Measurements from ENCODE around the gene STK24.

Gene STK24

GRCh38 chr13:98475522-98475921, 101.4 kb downstream of the STK24 start:
- Histone ChIP-seq H3K27me3 (ENCODE audit: control insufficient read depth, insufficient read depth, low read length, poor library complexity, severe bottlenecking) (no peaks in the 10 kb centered on the region), H3K9me3 (ENCODE audit: control insufficient read depth, low read length) (no peaks in the 10 kb centered on the region), H3K4me1 (ENCODE audit: control insufficient read depth, insufficient read depth, low read length) (peaks cover 38% of the 10 kb centered on the region), H3K4me3 (ENCODE audit: insufficient read depth, low read depth, low read length) (no peak overlapping the region), H3K36me3 (ENCODE audit: control insufficient read depth, insufficient read depth, low read length) (peaks cover 12% of the 10 kb centered on the region), H3K27ac (ENCODE audit: insufficient read depth, low read depth, low read length, poor library complexity, severe bottlenecking) (no peak overlapping the region)
- 3 to 5% methylated on average over 12 to 13 of the region's 13 CpGs for WGBS, 2 experiments

- no peak overlapping the region for H3K4me3 ChIP-seq (ENCODE audit: insufficient read depth, low read depth, low read length)
- H3K9me3 ChIP-seq (ENCODE audit: control insufficient read depth, low read length): no peaks in the 10 kb centered on the region
- peaks cover 37% of the 10 kb centered on the region for H3K4me1 ChIP-seq (ENCODE audit: control insufficient read depth, insufficient read depth, low read length)
- WGBS, 2 experiments: 94 to 96% methylated on average over 24 of the region's 24 CpGs
- H3K27me3 ChIP-seq (ENCODE audit: control insufficient read depth, insufficient read depth, low read length, poor library complexity, severe bottlenecking): no peaks in the 10 kb centered on the region
- H3K36me3 ChIP-seq (ENCODE audit: control insufficient read depth, insufficient read depth, low read length): peaks cover 12% of the 10 kb centered on the region
- no peak overlapping the region for H3K27ac ChIP-seq (ENCODE audit: insufficient read depth, low read depth, low read length, poor library complexity, severe bottlenecking)
Measured at GRCh38 chr13:98474761-98475160, 102.1 kb downstream of the STK24 start.

GRCh38 chr13:98474292-98474691, 102.6 kb downstream of the STK24 start:
- WGBS, 2 experiments: 92 to 93% methylated on average over 10 of the region's 10 CpGs
- Histone ChIP-seq H3K27ac (ENCODE audit: insufficient read depth, low read depth, low read length, poor library complexity, severe bottlenecking) (no peak overlapping the region), H3K9me3 (ENCODE audit: control insufficient read depth, low read length) (no peaks in the 10 kb centered on the region), H3K4me1 (ENCODE audit: control insufficient read depth, insufficient read depth, low read length) (peaks cover 34% of the 10 kb centered on the region), H3K27me3 (ENCODE audit: control insufficient read depth, insufficient read depth, low read length, poor library complexity, severe bottlenecking) (no peaks in the 10 kb centered on the region), H3K4me3 (ENCODE audit: insufficient read depth, low read depth, low read length) (no peak overlapping the region), H3K36me3 (ENCODE audit: control insufficient read depth, insufficient read depth, low read length) (peaks cover 12% of the 10 kb centered on the region)

- WGBS, 2 experiments: 93 to 96% methylated on average over 7 of the region's 7 CpGs
- Histone ChIP-seq H3K27ac (ENCODE audit: insufficient read depth, low read depth, low read length, poor library complexity, severe bottlenecking) (no peak overlapping the region), H3K27me3 (ENCODE audit: control insufficient read depth, insufficient read depth, low read length, poor library complexity, severe bottlenecking) (no peaks in the 10 kb centered on the region), H3K36me3 (ENCODE audit: control insufficient read depth, insufficient read depth, low read length) (peaks cover 12% of the 10 kb centered on the region), H3K9me3 (ENCODE audit: control insufficient read depth, low read length) (no peaks in the 10 kb centered on the region), H3K4me1 (ENCODE audit: control insufficient read depth, insufficient read depth, low read length) (peaks cover 29% of the 10 kb centered on the region), H3K4me3 (ENCODE audit: insufficient read depth, low read depth, low read length) (no peak overlapping the region)
Measured at GRCh38 chr13:98473788-98474144, 103.1 kb downstream of the STK24 start.

- H3K4me1 ChIP-seq (ENCODE audit: control insufficient read depth, insufficient read depth, low read length): peaks cover 25% of the 10 kb centered on the region
- H3K4me3 ChIP-seq (ENCODE audit: insufficient read depth, low read depth, low read length): no peak overlapping the region
- H3K9me3 ChIP-seq (ENCODE audit: control insufficient read depth, low read length): no peaks in the 10 kb centered on the region
- peaks cover 12% of the 10 kb centered on the region for H3K36me3 ChIP-seq (ENCODE audit: control insufficient read depth, insufficient read depth, low read length)
- 94 to 95% methylated on average over 5 of the region's 5 CpGs for WGBS, 2 experiments
- H3K27ac ChIP-seq (ENCODE audit: insufficient read depth, low read depth, low read length, poor library complexity, severe bottlenecking): no peak overlapping the region
- no peaks in the 10 kb centered on the region for H3K27me3 ChIP-seq (ENCODE audit: control insufficient read depth, insufficient read depth, low read length, poor library complexity, severe bottlenecking)
Measured at GRCh38 chr13:98473135-98473787, 103.6 kb downstream of the STK24 start.

- H3K9me3 ChIP-seq (ENCODE audit: control insufficient read depth, low read length): no peaks in the 10 kb centered on the region
- WGBS, 2 experiments: 91 to 94% methylated on average over 10 of the region's 10 CpGs
- peaks cover 12% of the 10 kb centered on the region for H3K36me3 ChIP-seq (ENCODE audit: control insufficient read depth, insufficient read depth, low read length)
- no peaks in the 10 kb centered on the region for H3K27me3 ChIP-seq (ENCODE audit: control insufficient read depth, insufficient read depth, low read length, poor library complexity, severe bottlenecking)
- no peak overlapping the region for H3K27ac ChIP-seq (ENCODE audit: insufficient read depth, low read depth, low read length, poor library complexity, severe bottlenecking)
- no peak overlapping the region for H3K4me3 ChIP-seq (ENCODE audit: insufficient read depth, low read depth, low read length)
- peaks cover 17% of the 10 kb centered on the region for H3K4me1 ChIP-seq (ENCODE audit: control insufficient read depth, insufficient read depth, low read length)
Measured at GRCh38 chr13:98471934-98472333, 105.0 kb downstream of the STK24 start.

GRCh38 chr13:98470920-98471319, 106.0 kb downstream of the STK24 start:
- H3K27me3 ChIP-seq (ENCODE audit: control insufficient read depth, insufficient read depth, low read length, poor library complexity, severe bottlenecking): no peaks in the 10 kb centered on the region
- peaks cover 7% of the 10 kb centered on the region for H3K4me1 ChIP-seq (ENCODE audit: control insufficient read depth, insufficient read depth, low read length)
- H3K27ac ChIP-seq (ENCODE audit: insufficient read depth, low read depth, low read length, poor library complexity, severe bottlenecking): no peak overlapping the region
- peaks cover 12% of the 10 kb centered on the region for H3K36me3 ChIP-seq (ENCODE audit: control insufficient read depth, insufficient read depth, low read length)
- no peak overlapping the region for H3K4me3 ChIP-seq (ENCODE audit: insufficient read depth, low read depth, low read length)
- 94 to 97% methylated on average over 6 of the region's 6 CpGs for WGBS, 2 experiments
- H3K9me3 ChIP-seq (ENCODE audit: control insufficient read depth, low read length): no peaks in the 10 kb centered on the region

GRCh38 chr13:98468929-98469328, 108.0 kb downstream of the STK24 start:
- peaks cover 15% of the 10 kb centered on the region for H3K36me3 ChIP-seq (ENCODE audit: control insufficient read depth, insufficient read depth, low read length)
- H3K4me3 ChIP-seq (ENCODE audit: insufficient read depth, low read depth, low read length): no peak overlapping the region
- 94% methylated on average over 20 of the region's 20 CpGs for WGBS, 2 experiments
- no peaks in the 10 kb centered on the region for H3K27me3 ChIP-seq (ENCODE audit: control insufficient read depth, insufficient read depth, low read length, poor library complexity, severe bottlenecking)
- H3K9me3 ChIP-seq (ENCODE audit: control insufficient read depth, low read length): no peaks in the 10 kb centered on the region
- H3K27ac ChIP-seq (ENCODE audit: insufficient read depth, low read depth, low read length, poor library complexity, severe bottlenecking): no peak overlapping the region
- no peaks in the 10 kb centered on the region for H3K4me1 ChIP-seq (ENCODE audit: control insufficient read depth, insufficient read depth, low read length)

GRCh38 chr13:98468361-98468760, 108.5 kb downstream of the STK24 start:
- H3K36me3 ChIP-seq (ENCODE audit: control insufficient read depth, insufficient read depth, low read length): peaks cover 12% of the 10 kb centered on the region
- no peaks in the 10 kb centered on the region for H3K27me3 ChIP-seq (ENCODE audit: control insufficient read depth, insufficient read depth, low read length, poor library complexity, severe bottlenecking)
- no peaks in the 10 kb centered on the region for H3K9me3 ChIP-seq (ENCODE audit: control insufficient read depth, low read length)
- H3K4me3 ChIP-seq (ENCODE audit: insufficient read depth, low read depth, low read length): no peak overlapping the region
- 75 to 83% methylated on average over 3 of the region's 3 CpGs for WGBS, 2 experiments
- H3K27ac ChIP-seq (ENCODE audit: insufficient read depth, low read depth, low read length, poor library complexity, severe bottlenecking): no peak overlapping the region
- no peaks in the 10 kb centered on the region for H3K4me1 ChIP-seq (ENCODE audit: control insufficient read depth, insufficient read depth, low read length)

- 94% methylated on average over 13 of the region's 13 CpGs for WGBS, 2 experiments
Measured at GRCh38 chr13:98467263-98467985, 109.5 kb downstream of the STK24 start.

More at GRCh38 chr13:98467263-98467985, 109.5 kb downstream of the STK24 start:
- Histone ChIP-seq H3K36me3 (ENCODE audit: control insufficient read depth, insufficient read depth, low read length) (peaks cover 10% of the 10 kb centered on the region), H3K27ac (ENCODE audit: insufficient read depth, low read depth, low read length, poor library complexity, severe bottlenecking) (no peak overlapping the region), H3K27me3 (ENCODE audit: control insufficient read depth, insufficient read depth, low read length, poor library complexity, severe bottlenecking) (no peaks in the 10 kb centered on the region), H3K9me3 (ENCODE audit: control insufficient read depth, low read length) (no peaks in the 10 kb centered on the region), H3K4me1 (ENCODE audit: control insufficient read depth, insufficient read depth, low read length) (no peaks in the 10 kb centered on the region), H3K4me3 (ENCODE audit: insufficient read depth, low read depth, low read length) (no peak overlapping the region)
